ENCODE data around the gene DLX4.

DLX4 gene

GRCh38 chr17:49970498-49970897, 1.5 kb downstream of the DLX4 start:
- no peak for DNase-seq

GRCh38 chr17:49971199-49971847, 2.3 kb downstream of the DLX4 start:
- no peak for DNase-seq

GRCh38 chr17:49971848-49972485, 3.0 kb downstream of the DLX4 start:
- no peak for DNase-seq

GRCh38 chr17:49972486-49973270, 3.7 kb downstream of the DLX4 start:
- DNase-seq: no peak

GRCh38 chr17:49973271-49973615, 4.3 kb downstream of the DLX4 start:
- no peak for DNase-seq

GRCh38 chr17:49975531-49975930, 6.5 kb downstream of the DLX4 start:
- no peak for DNase-seq

- no peak for DNase-seq
These were observed 7.3 kb downstream of the DLX4 start for GRCh38 chr17:49976163-49976827.

GRCh38 chr17:49976828-49977202, 7.8 kb downstream of the DLX4 start:
- DNase-seq: no peak

- DNase-seq: no peak
These were observed 8.7 kb downstream of the DLX4 start for GRCh38 chr17:49977463-49978389.

GRCh38 chr17:49978501-49978900, 9.5 kb downstream of the DLX4 start:
- DNase-seq: no peak

GRCh38 chr17:49979748-49980479, 10.9 kb downstream of the DLX4 start:
- DNase-seq: no peak

- no peak for DNase-seq
These were observed 11.8 kb downstream of the DLX4 start for GRCh38 chr17:49980703-49981197.

GRCh38 chr17:49984283-49984682, 15.3 kb downstream of the DLX4 start:
- DNase-seq: no peak

- no peak for DNase-seq
These were observed 15.8 kb downstream of the DLX4 start for GRCh38 chr17:49984776-49985175.

- DNase-seq: no peak
These were observed 16.5 kb downstream of the DLX4 start for GRCh38 chr17:49985310-49985990.

GRCh38 chr17:49986396-49987289, 17.7 kb downstream of the DLX4 start:
- no peak for DNase-seq

GRCh38 chr17:49987290-49987585, 18.2 kb downstream of the DLX4 start:
- no peak for DNase-seq

GRCh38 chr17:49987681-49988441, 18.9 kb downstream of the DLX4 start:
- DNase-seq: no peak

- DNase-seq: no peak
These were observed 20.5 kb downstream of the DLX4 start for GRCh38 chr17:49989518-49989880.
